Colonic mucosa (tissue), 4 donors: ENCODE measurements around the gene GPR141. TPM values are rescaled to one million over a fixed set of nuclear protein-coding genes. Genes with fewer than 3 reads are reported as not detected.

Source experiments
- DNase-seq: peaks from one replicate; pipeline ENCODE4 v3.0.0-alpha.2; 2020
- H3K27ac ChIP-seq: fragments of 200-600 bp; one replicate; pipeline ENCODE4 v1.8.0; 2021
- H3K27me3 ChIP-seq: fragments of 200-600 bp; one replicate; pipeline ENCODE4 v1.8.0; 2021
- H3K36me3 ChIP-seq: fragments of 200-600 bp; one replicate; pipeline ENCODE4 v1.8.0; 2021
- H3K4me1 ChIP-seq: fragments of 200-600 bp; one replicate; pipeline ENCODE4 v1.8.0; 2021; ENCODE audit warnings: mild to moderate bottlenecking
- H3K4me3 ChIP-seq: fragments of 200-600 bp; one replicate; pipeline ENCODE4 v1.8.0; 2021
- H3K9ac ChIP-seq, 2 donors: one replicate each; pipeline ENCODE4 v1.7.0; 2013; ENCODE audit warnings: control low read depth in 2 of 2, low read depth in 2 of 2, low read length in 2 of 2
- H3K9me3 ChIP-seq: fragments of 200-600 bp; one replicate; pipeline ENCODE4 v1.8.0; 2021
- intact Hi-C: fragments of 100-400 bp; cut with DNase I; formaldehyde crosslinking; loops from one replicate; pipeline ENCODE4 v1.14.1; 2022
- total RNA-seq, 2 donors: library from RNA; stranded (reverse); fragmentation: NEBNext Ultra II Directional in 1 of 2; extraction: Animal tissue kit (Norgen Biotek cat#: 25700) in 1 of 2; gene quantifications; one replicate each; pipeline ENCODE4 v1.2.1, GENCODE V29; 2021
- TF ChIP-seq, protein P1 (sequence below): fragments of 200-600 bp; IDR thresholded peaks from one replicate; pipeline ENCODE4 v1.8.0; 2022; ENCODE audit warnings: antibody characterized with exemption, mild to moderate bottlenecking
- donor health status: healthy.
- donor health status: DM: no; HTN: no; CAD: no.
- donor health status: DM: no; HTN: no; CAD: no.

Gene GPR141
- total RNA-seq, 2 donors from 2014 or later, result 0.40 to 0.58 TPM

DNA sequence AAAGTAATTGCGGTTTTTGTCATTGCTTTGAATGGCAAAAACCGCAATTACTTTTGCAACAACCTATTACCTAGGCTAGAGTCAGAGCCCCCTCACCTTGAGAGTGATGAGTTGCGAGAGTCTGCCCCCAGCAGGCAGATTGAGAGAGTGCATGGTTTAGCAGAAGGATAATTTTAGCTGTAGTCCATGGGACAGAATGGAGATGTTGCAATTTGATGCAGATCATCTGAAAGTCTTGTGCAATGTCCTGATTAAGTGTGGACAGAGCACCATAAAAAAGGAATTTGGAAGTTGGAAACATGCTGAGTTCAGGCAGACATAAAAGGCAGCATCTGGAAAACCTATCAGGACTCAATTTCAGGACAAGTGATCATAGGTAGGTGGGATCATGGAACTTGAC is 48.7 kb downstream of the GPR141 start:
- H3K9ac ChIP-seq, result no peak overlapping the region
- H3K27ac ChIP-seq, result no peak overlapping the region
- H3K4me1 ChIP-seq, result no peaks in the 10 kb centered on the region
- no peaks in the 10 kb centered on the region for H3K27me3 ChIP-seq
- TF ChIP-seq, protein P1, sequence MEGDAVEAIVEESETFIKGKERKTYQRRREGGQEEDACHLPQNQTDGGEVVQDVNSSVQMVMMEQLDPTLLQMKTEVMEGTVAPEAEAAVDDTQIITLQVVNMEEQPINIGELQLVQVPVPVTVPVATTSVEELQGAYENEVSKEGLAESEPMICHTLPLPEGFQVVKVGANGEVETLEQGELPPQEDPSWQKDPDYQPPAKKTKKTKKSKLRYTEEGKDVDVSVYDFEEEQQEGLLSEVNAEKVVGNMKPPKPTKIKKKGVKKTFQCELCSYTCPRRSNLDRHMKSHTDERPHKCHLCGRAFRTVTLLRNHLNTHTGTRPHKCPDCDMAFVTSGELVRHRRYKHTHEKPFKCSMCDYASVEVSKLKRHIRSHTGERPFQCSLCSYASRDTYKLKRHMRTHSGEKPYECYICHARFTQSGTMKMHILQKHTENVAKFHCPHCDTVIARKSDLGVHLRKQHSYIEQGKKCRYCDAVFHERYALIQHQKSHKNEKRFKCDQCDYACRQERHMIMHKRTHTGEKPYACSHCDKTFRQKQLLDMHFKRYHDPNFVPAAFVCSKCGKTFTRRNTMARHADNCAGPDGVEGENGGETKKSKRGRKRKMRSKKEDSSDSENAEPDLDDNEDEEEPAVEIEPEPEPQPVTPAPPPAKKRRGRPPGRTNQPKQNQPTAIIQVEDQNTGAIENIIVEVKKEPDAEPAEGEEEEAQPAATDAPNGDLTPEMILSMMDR, result no peak
- no peaks in the 10 kb centered on the region for H3K36me3 ChIP-seq
- H3K9me3 ChIP-seq, result no peaks in the 10 kb centered on the region
- peak; percentile 24 for DNase-seq
- intact Hi-C loops, result no loop called here
- H3K4me3 ChIP-seq, result no peak overlapping the region

DNA sequence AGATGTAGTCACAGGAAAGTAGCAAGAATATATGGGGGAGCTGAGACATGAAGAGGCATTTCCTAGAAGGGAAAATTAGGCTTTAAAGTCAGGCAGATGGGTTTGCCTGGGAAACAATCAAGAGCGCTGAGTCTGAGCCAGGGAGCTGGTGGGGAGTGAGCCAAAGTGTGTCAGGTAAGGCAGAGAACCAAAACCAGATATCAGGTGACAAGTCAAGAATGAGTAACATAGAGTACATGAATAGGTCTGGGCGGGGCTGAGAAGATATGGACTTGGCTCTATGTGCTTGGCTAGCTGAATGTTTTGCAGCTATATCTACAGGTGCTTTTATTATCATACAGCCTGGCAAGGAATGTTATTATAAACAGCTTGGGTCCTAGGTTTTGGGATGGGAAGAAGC is 49.3 kb downstream of the GPR141 start:
- Histone ChIP-seq H3K9me3 (no peaks in the 10 kb centered on the region), H3K27me3 (no peaks in the 10 kb centered on the region), H3K9ac (no peak overlapping the region), H3K4me3 (no peak overlapping the region), H3K36me3 (no peaks in the 10 kb centered on the region), H3K4me1 (no peaks in the 10 kb centered on the region), H3K27ac (no peak overlapping the region)
- TF ChIP-seq, protein P1, result no peak
- intact Hi-C loops, result no loop called here
- no peak for DNase-seq

DNA sequence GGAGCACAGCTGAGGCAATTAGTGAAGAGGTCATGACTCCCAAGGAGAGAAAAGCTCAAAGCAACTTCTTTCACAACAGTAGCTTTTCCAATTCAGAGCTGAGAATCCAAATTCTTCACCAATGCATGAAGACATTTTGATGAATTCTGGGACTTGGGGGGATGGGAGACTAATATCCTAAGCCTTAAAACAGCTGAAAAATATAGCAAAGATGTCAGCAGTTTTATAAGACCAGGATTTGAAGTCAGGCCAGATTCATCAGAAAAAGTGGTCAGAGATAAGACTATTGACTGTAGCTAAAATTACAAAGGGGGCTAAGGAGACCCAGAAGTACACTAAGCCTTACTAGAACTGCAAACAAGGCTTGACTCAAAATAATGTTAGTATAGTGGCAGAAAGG is 51.6 kb downstream of the GPR141 start:
- TF ChIP-seq, protein P1, result no peak
- H3K36me3 ChIP-seq, result no peaks in the 10 kb centered on the region
- no peaks in the 10 kb centered on the region for H3K27me3 ChIP-seq
- no peak overlapping the region for H3K9ac ChIP-seq
- no peak overlapping the region for H3K27ac ChIP-seq
- no peaks in the 10 kb centered on the region for H3K4me1 ChIP-seq
- DNase-seq, result no peak
- no peak overlapping the region for H3K4me3 ChIP-seq
- intact Hi-C loops, result no loop called here
- H3K9me3 ChIP-seq, result no peaks in the 10 kb centered on the region

DNA sequence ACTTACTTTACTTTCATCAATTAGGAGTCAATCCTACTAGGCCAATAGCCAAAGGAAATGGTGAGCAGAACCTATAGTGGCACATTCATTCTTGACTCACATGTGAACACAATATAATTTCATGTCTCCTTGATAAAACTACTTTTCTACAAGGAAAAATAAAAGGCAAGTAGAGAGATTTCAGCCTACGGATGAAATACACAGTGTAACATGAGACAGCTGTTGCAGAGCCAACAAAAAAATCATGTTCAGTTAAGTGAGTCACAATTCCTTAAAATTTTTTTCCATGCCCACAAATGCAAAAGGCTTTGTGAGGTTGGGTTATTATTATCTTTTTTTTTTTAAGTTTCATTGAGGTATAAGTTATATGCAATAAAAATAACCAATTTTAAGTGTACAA is 54.8 kb downstream of the GPR141 start:
- Histone ChIP-seq H3K36me3 (no peaks in the 10 kb centered on the region), H3K9ac (no peak overlapping the region), H3K9me3 (no peaks in the 10 kb centered on the region), H3K4me1 (no peaks in the 10 kb centered on the region), H3K27me3 (no peaks in the 10 kb centered on the region), H3K4me3 (no peak overlapping the region), H3K27ac (no peak overlapping the region)
- DNase-seq, result no peak
- TF ChIP-seq, protein P1, result no peak
- intact Hi-C loops, result no loop called here

DNA sequence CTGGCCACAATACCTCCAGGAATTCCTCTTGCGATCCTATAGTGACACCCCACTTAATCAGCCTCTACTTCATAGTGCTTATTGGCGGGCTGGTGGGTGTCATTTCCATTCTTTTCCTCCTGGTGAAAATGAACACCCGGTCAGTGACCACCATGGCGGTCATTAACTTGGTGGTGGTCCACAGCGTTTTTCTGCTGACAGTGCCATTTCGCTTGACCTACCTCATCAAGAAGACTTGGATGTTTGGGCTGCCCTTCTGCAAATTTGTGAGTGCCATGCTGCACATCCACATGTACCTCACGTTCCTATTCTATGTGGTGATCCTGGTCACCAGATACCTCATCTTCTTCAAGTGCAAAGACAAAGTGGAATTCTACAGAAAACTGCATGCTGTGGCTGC is 56.8 kb downstream of the GPR141 start:
- intact Hi-C loops, result no loop called here
- H3K27me3 ChIP-seq, result no peaks in the 10 kb centered on the region
- no peak overlapping the region for H3K27ac ChIP-seq

More for the DNA sequence above, 56.8 kb downstream of the GPR141 start:
- H3K36me3 ChIP-seq, result no peaks in the 10 kb centered on the region
- H3K9me3 ChIP-seq, result no peaks in the 10 kb centered on the region
- H3K9ac ChIP-seq, result no peak overlapping the region
- H3K4me1 ChIP-seq, result no peaks in the 10 kb centered on the region
- no peak overlapping the region for H3K4me3 ChIP-seq
- TF ChIP-seq, protein P1, result no peak
- DNase-seq, result no peak
